ENCODE results near the gene EPO.

The EPO gene

DNA sequence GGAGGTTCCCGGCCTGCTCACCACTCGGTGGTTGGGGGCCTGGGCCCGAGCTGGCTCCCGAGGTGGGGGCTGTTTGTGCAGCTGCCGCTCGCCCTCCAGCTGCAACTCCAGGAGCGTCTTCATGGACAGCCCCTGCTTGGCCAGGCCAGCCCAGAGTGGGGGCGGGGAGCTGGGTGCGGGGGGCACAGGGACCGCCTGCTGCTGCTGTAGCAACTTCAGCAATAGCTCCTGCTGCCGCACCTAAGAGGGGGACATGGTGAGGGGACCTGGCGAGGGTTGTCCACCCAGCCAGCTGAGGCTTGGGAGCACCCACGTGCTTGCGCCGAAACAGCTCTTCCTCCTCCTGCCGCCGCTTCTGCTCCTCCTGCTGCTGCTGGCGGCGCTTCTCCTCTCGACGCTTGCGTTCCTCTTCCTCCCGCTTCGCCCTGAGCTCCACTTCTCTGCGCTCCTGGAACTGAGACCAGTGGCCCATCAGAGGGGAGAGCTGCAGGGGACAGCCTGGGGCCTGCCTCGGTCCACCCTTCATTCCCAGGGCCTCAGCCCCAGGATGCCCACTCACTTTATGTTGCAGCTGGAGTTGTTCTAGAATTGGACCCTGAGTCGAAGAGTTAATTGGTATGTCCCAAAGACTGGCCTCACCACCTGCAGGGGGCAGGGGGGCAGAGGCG lies 37.1 kb upstream of the EPO start:
- Histone ChIP-seq H3K36me3 (ENCODE audit: insufficient read depth, low read length) (peaks cover 92% of the 10 kb centered on the region; the same call in 1 of the 2 replicates), H4K20me1 (ENCODE audit: insufficient read depth, low read length, poor library complexity, severe bottlenecking) (peaks cover 34% of the 10 kb centered on the region), H3K4me2 (ENCODE audit: low read depth, low read length, poor library complexity, severe bottlenecking) (no peak overlapping the region), H3K79me2 (ENCODE audit: insufficient read depth, low read length) (peaks cover 5% of the 10 kb centered on the region; the same call in 1 of the 2 replicates), H3K4me3 (ENCODE audit: low read length, poor library complexity, severe bottlenecking) (no peak overlapping the region), H3K9me3 (ENCODE audit: insufficient read depth, low read depth, low read length) (no peaks in the 10 kb centered on the region), H3K9me2 (replicated peaks; ENCODE audit: low read depth, low read length) (no peaks in the 10 kb centered on the region), H2AFZ (ENCODE audit: low read length) (no peak overlapping the region), H3K27me3 (ENCODE audit: insufficient read depth, low read length, poor library complexity, severe bottlenecking) (no peaks in the 10 kb centered on the region), H3F3A (ENCODE audit: low read depth) (no peaks in the 10 kb centered on the region; the same call in 1 of the 2 replicates), H3K4me1 (ENCODE audit: insufficient read depth, low read length, poor library complexity, severe bottlenecking) (no peaks in the 10 kb centered on the region), H3K9ac (ENCODE audit: low read depth, low read length, poor library complexity, severe bottlenecking) (no peak overlapping the region)
- TF ChIP-seq EZH2phosphoT487 (IDR thresholded peaks at IDR 0.05; ENCODE audit: borderline replicate concordance) (no peak), CTCF (conservative IDR thresholded peaks at IDR 0.05; ENCODE audit: low read length) (no peak)

GRCh38 chr7:100683659-100684533 lies 36.4 kb upstream of the EPO start:
- Histone ChIP-seq H3K4me3 (ENCODE audit: low read length, poor library complexity, severe bottlenecking) (no peak overlapping the region), H3K36me3 (ENCODE audit: insufficient read depth, low read length) (peaks cover 90% of the 10 kb centered on the region; the same call in 1 of the 2 replicates), H3K27me3 (ENCODE audit: insufficient read depth, low read length, poor library complexity, severe bottlenecking) (no peaks in the 10 kb centered on the region), H2AFZ (ENCODE audit: low read length) (no peak overlapping the region), H3K79me2 (ENCODE audit: insufficient read depth, low read length) (peaks cover 13% of the 10 kb centered on the region), H4K20me1 (ENCODE audit: insufficient read depth, low read length, poor library complexity, severe bottlenecking) (peaks cover 34% of the 10 kb centered on the region), H3F3A (ENCODE audit: low read depth) (no peaks in the 10 kb centered on the region; the same call in 1 of the 2 replicates), H3K9ac (ENCODE audit: low read depth, low read length, poor library complexity, severe bottlenecking) (no peak overlapping the region), H3K9me3 (ENCODE audit: insufficient read depth, low read depth, low read length) (no peaks in the 10 kb centered on the region), H3K4me1 (ENCODE audit: insufficient read depth, low read length, poor library complexity, severe bottlenecking) (no peaks in the 10 kb centered on the region), H3K9me2 (replicated peaks; ENCODE audit: low read depth, low read length) (no peaks in the 10 kb centered on the region), H3K4me2 (ENCODE audit: low read depth, low read length, poor library complexity, severe bottlenecking) (no peak overlapping the region)
- TF ChIP-seq EZH2phosphoT487 (IDR thresholded peaks at IDR 0.05; ENCODE audit: borderline replicate concordance) (no peak), CTCF (conservative IDR thresholded peaks at IDR 0.05; ENCODE audit: low read length) (no peak)

DNA sequence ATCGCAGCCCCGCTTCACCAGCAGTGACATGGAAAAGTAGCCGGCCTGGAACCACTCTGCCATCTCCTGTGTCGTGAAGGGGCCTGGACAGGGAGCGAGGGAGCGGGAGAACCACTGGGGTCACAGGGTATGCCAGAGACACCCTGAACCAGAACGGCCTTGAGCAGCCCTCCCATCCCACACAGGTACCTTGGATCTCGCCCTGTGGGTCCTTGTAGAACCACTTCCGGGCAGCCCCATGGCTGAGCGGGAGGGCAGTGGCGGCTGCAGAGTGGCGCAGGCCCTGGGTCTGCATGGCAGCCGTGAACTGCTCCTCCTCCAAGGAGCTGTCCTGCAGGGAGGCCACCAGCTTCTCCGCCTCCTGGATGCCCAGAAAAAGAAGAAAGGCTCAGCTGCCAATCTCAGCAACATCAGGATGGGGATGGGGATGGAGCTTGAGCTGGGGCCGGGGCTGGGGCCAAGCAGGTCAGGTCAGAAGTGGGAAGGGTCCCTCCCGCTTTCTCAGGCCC lies 35.7 kb upstream of the EPO start:
- no peak for TF ChIP-seq EZH2phosphoT487 (IDR thresholded peaks at IDR 0.05; ENCODE audit: borderline replicate concordance)
- no peak for TF ChIP-seq CTCF (conservative IDR thresholded peaks at IDR 0.05; ENCODE audit: low read length)
- no peak overlapping the region for H3K4me2 ChIP-seq (ENCODE audit: low read depth, low read length, poor library complexity, severe bottlenecking)
- no peaks in the 10 kb centered on the region; the same call in 1 of the 2 replicates for H3F3A ChIP-seq (ENCODE audit: low read depth)
- H2AFZ ChIP-seq (ENCODE audit: low read length): no peak overlapping the region
- H3K4me3 ChIP-seq (ENCODE audit: low read length, poor library complexity, severe bottlenecking): no peak overlapping the region
- no peak overlapping the region for H3K9ac ChIP-seq (ENCODE audit: low read depth, low read length, poor library complexity, severe bottlenecking)
- peaks cover 35% of the 10 kb centered on the region for H4K20me1 ChIP-seq (ENCODE audit: insufficient read depth, low read length, poor library complexity, severe bottlenecking)
- H3K36me3 ChIP-seq (ENCODE audit: insufficient read depth, low read length): peaks cover 83% of the 10 kb centered on the region; the same call in 1 of the 2 replicates
- no peaks in the 10 kb centered on the region for H3K9me3 ChIP-seq (ENCODE audit: insufficient read depth, low read depth, low read length)
- no peaks in the 10 kb centered on the region for H3K9me2 ChIP-seq (replicated peaks; ENCODE audit: low read depth, low read length)
- H3K79me2 ChIP-seq (ENCODE audit: insufficient read depth, low read length): peaks cover 20% of the 10 kb centered on the region
- peaks cover 2% of the 10 kb centered on the region for H3K4me1 ChIP-seq (ENCODE audit: insufficient read depth, low read length, poor library complexity, severe bottlenecking)
- no peaks in the 10 kb centered on the region for H3K27me3 ChIP-seq (ENCODE audit: insufficient read depth, low read length, poor library complexity, severe bottlenecking)

All from Loucy (cell line).